ENCODE results near the gene TPSD1.
"Not testable (repeated sequence)": the region's sequence is repeated elsewhere in the genome, so short reads cannot be mapped to it uniquely, and the experiment has no call there.

TPSD1 gene

DNA sequence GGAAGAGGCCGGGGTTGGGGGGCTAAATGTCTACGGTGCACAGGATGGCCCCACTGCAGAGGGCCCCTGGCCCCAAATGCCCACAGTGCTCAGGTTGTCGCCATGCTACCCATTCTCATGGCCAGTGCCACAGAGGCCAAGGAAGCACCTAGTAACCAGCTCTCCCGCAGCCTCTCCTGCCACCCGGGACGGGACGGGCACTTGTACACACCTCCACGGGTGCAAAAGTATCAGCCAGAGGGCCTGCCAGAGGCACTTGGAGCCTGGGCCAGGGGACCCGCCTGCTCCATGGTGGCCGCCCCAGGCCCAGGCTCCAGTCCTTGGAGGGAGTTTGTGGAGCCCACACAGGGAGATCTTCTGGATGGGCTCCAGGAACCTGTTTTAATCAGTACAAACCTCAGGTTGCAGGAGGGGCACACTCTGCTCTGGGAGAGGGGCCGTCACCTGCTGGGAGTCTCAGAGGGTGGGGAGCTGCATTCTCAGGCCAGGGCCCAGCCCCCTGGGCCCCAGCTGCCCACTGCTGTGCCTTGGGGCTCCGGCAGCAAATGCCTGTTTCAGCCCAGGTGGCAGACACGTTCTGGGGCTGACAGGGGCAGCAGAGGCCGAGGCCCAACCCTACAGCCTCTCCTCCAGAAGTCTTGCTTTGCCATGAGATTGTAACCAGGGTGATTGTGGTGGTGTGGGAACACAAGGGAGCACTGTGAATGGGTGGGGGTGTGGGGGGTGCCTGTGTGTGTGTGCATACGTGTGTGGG, 7.9 kb downstream of the TPSD1 start:
- no peak for DNase-seq (ENCODE audit: low spot score)

DNA sequence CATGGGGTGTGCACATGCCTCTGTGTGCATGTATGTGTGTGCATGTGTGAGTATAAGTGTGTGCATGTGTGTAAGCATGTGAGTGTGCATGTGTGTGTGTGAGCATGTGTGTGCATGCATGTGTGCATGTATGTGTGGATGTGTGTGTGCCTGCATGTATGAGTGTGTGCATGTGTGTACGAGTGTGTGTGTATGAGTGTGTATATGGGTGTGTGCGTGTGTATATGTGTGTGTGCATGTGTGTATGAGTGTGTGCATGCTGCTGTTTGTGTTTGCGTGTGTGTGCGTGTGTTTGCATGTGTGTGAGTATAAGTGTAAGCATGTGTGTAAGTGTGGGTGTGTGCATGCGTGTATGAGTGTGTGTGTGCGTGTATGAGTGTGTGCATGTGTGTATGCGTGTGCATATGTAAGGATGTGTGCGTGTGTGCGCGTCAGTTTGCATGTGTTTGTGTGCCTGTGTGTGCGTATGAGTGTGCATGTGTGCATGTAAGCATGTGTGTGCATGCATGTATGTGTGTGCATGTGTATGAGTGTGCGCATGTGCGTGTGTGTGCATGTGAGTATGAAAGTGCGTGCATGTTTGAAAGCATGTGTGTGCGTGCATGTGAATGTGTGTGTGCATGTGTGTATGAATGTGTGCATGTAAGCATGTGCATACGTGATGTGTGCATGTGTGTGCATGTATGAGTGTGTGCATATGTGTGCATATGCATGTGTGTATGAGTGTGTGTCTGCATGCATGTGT, 8.6 kb downstream of the TPSD1 start:
- DNase-seq (ENCODE audit: low spot score), result no peak

DNA sequence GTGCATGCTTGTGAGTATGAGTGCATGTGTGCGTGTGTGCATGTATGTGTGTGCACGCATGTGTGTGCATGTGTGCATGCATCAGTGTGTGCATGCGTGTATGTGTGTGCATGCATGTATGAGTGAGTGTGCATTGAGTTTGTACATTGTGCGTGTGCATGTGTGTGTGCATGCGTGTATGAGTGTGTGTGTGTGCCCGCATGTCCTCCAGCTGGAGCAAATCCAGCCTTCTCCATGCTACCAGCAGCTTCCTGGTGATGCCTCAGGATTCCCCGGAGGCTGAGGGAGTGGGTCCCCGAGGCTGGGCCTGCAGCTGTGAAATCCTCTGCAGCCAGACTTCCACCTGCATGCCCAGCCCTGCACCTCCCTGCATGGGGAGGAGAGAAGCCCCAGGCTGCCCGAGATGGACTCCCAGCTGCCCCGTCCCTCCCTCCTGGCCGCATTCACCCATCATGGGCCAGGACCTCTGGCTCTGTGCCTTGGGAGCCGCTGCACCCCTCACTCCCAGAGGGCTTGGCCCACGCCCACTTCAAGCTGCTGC, 9.3 kb downstream of the TPSD1 start:
- no peak for DNase-seq (ENCODE audit: low spot score)

- DNase-seq (ENCODE audit: low spot score), result no peak
Observed at GRCh38 chr16:1265826-1266225, 10.0 kb downstream of the TPSD1 start.

- DNase-seq (ENCODE audit: low spot score), result not testable (repeated sequence)
Observed at GRCh38 chr16:1269418-1269817, 13.5 kb downstream of the TPSD1 start.

DNA sequence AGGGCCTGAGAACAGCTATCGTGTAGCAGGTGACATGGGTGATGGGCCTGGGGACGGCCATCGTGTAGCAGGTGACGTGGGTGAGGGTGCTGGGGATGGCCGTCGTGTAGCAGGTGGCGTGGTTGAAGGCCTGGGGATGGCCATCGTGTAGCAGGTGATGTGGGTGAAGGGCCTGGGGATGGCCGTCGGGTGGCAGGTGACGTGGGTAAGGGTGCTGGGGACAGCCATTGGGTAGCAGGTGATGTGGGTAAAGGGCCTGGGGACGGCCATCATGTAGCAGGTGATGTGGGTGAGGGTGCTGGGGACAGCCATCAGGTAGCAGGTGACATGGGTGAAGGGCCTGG, 15.5 kb downstream of the TPSD1 start:
- DNase-seq (ENCODE audit: low spot score), result no peak

DNA sequence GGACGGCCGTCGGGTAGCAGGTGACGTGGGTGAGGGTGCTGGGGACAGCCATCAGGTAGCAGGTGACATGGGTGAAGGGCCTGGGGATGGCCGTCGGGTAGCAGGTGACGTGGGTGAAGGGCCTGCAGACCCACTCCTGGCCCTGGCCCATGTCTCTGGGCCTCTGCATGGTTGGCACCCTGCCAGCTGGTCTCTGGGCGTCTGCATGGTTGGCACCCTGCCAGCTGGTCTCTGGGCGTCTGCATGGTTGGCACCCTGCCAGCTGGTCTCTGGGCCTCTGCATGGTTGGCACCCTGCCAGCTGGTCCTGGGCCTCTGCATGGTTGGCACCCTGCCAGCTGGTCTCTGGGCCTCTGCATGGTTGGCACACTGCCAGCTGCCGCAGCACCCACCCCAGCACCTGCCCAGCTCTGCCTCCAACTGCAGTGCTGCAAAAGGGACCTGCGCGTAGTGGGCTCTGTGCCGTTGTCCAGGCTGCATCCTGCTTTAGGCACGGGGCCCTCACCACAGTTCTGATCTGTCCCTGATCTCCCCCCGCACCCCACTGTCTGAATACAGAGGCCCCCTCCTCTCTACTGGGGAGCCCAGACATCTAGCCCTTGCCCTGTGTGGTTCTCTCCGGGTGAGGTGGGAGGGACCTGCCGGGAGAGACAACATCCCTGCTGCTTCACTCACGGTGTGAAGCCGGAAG, 16.0 kb downstream of the TPSD1 start:
- DNase-seq (ENCODE audit: low spot score), result peak; percentile 80

GRCh38 chr16:1272453-1273198, 16.8 kb downstream of the TPSD1 start:
- no peak for DNase-seq (ENCODE audit: low spot score)

GRCh38 chr16:1273816-1274215, 17.9 kb downstream of the TPSD1 start:
- DNase-seq (ENCODE audit: low spot score), result no peak

- DNase-seq (ENCODE audit: low spot score), result no peak
Observed at GRCh38 chr16:1274767-1275166, 18.9 kb downstream of the TPSD1 start.

GRCh38 chr16:1275791-1276579, 20.1 kb downstream of the TPSD1 start:
- no peak for DNase-seq (ENCODE audit: low spot score)

GRCh38 chr16:1276580-1276878, 20.7 kb downstream of the TPSD1 start:
- DNase-seq (ENCODE audit: low spot score), result no peak

DNA sequence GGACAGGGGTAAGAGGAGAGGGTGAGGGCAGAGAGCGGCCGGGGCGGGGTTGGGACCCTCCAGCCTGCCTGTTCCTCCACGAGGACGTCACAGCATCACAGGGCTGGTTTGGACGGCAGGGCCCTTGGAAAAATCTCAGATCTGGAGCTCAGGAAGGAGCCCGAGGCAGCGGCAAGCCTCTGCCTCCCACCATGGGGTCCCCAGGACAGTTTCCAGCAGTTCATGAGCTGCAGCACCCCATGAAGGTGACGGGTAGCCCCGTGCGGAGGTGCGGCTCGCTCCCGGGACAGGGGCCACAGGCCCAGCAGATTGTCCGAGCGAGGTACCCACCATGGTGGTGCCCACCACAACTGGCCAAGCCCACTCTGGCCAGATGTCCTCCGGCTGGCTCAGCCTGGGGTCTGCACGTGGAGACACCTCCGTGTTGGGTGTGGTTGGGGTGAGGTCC, 21.3 kb downstream of the TPSD1 start:
- DNase-seq (ENCODE audit: low spot score), result no peak

GRCh38 chr16:1277617-1278282, 21.9 kb downstream of the TPSD1 start:
- no peak for DNase-seq (ENCODE audit: low spot score)

GRCh38 chr16:1278477-1278876, 22.6 kb downstream of the TPSD1 start:
- no peak for DNase-seq (ENCODE audit: low spot score)

- DNase-seq (ENCODE audit: low spot score), result no peak
Observed at GRCh38 chr16:1279081-1279944, 23.4 kb downstream of the TPSD1 start.

DNA sequence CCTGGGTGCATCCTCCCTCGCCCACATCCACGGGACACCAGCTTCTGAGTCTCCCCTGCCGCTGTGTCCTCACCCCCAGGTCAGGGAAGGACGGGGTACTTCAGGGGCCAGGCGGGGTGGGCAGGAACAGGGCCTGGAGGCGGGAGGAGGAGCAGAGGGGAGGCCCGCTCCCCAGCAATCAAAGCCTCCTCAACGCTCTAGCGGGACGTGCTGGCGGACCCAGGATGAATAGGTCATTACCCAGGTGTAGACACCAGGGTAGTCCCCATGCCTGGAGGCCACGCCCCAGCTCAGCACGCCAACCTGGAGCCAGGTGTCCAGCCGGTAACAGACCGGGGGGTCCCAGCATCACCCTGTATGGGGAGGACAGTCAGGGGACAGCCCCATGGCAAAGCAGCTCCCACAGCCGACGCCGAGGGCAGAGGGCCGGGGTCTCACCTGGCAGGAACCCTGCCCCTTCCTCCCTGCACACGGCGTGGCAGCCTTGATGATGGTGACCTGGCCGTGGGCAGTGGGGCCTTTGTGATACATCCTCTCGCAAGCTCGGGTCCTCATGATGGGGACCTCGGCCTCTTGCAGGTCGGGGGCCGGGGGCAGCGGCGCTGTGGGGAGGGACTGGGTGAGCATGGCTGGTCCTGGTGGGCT, 24.2 kb downstream of the TPSD1 start:
- no peak for DNase-seq (ENCODE audit: low spot score)

GRCh38 chr16:1280783-1281182, 24.9 kb downstream of the TPSD1 start:
- no peak for DNase-seq (ENCODE audit: low spot score)

DNA sequence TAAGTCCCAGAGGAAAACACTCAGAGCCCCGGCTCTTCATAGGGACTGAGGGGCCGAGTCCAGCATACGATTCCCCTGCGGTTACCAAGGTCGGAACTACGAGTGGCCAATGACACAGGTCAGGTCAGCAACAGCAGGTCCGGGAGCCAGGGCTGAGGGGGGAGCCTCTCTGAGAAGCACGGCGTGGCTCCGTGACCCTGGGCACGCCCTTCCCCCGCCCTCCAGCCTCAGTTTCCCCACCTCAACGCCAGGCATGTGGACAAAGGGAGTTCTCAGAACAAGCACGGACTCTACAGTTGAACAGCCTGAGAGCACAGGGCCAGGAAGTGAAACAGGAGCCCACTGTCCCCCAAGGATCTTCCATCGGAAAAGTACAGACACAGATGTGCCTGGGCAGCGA, 25.6 kb downstream of the TPSD1 start:
- DNase-seq (ENCODE audit: low spot score), result no peak
